Right atrium auricular region (tissue), 2 donors: Measurements from ENCODE around the gene DLST. TPM values are rescaled to one million over a fixed set of nuclear protein-coding genes. Genes with fewer than 3 reads are reported as not detected.

ENCODE experiments used
- DNase-seq: peaks from one replicate; pipeline ENCODE4 v3.0.0-alpha.2; 2019; ENCODE audit warnings: low spot score
- H3K27ac ChIP-seq, 2 donors: fragments of 200-600 bp; sonication (generic); 1 replicate in 1 of 2; 2 replicates in 1 of 2; pipeline ENCODE4 v1.5.1; 2016 to 2019
- H3K27me3 ChIP-seq, 2 donors: fragments of 200-600 bp; sonication (generic); one replicate each; pipeline versions ENCODE4 v1.5.1 to v1.6.0; 2017 to 2019
- H3K36me3 ChIP-seq: fragments of 200-600 bp; sonication (generic); one replicate; pipeline ENCODE4 v1.5.1; 2016
- H3K4me1 ChIP-seq, 2 donors: fragments of 200-600 bp; sonication (generic); one replicate each; pipeline versions ENCODE4 v1.5.1 to v1.6.0; 2017 to 2019
- H3K4me3 ChIP-seq, 2 donors: fragments of 200-600 bp; sonication (generic); 1 replicate in 1 of 2; 2 replicates in 1 of 2; pipeline ENCODE4 v1.5.1; 2017 to 2019; ENCODE audit warnings: mild to moderate bottlenecking in 1 of 2, moderate library complexity in 1 of 2
- H3K9me3 ChIP-seq, 2 donors: fragments of 200-600 bp; sonication (generic); one replicate each; pipeline ENCODE4 v1.5.1; 2019
- CTCF ChIP-seq, 2 donors: fragments of 200-600 bp; sonication (generic); IDR thresholded peaks; one replicate each; pipeline ENCODE4 v1.5.1; 2019; ENCODE audit warnings: antibody characterized with exemption in 2 of 2
- total RNA-seq, 2 donors: library from RNA; depleted of rRNA; stranded (reverse); fragments of >200 nt; gene quantifications; one replicate each; pipeline ENCODE4 v1.1.0, GENCODE V29; 2016

DLST gene
- total RNA-seq, 2 donors from 2014 or later = 71.1 to 105 TPM

DNA sequence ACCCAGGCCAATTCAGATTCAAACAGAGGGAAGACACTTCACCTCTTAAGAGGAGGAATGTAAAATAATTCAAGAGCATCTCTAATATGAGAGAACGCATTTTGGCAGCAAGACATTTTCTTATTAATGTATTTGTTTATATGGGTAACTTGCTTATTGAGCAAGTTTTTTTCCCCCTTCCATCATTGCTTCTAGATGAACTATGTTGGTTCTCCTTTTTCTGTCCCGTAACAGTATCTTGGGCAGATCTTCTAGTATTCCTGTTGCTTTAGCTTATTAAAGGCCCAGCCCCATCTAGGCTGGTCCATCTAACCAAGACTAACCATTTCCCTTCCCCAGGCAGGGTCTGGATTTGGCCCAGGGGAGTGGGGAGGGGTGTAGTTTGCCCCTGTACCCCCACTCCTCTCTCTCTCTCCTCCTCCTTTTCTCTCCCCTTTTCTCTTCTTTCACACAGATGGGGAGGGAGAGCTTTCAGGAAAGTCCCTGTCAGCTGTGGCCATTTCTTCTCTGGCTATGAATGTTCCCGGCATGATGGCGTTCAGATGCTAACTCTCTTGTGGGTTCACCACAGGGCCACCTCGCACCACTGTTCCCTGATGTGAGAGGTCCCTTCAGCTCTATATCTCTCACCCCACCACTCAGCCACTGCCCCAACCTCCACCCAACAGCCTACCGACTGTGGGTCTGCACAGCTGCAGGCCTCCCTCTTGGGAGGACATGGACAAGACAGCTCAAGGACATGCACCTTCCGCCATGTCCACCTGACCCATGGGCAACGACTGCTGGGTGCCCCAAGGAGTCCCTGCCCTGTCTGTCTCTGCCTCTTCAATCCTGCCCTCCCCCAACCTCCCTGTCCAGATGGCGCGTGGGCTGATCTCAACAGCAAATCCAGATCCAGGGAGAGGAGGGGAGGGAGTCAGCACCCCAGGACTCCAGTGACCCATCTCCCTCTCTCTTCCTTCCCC, 57.1 kb downstream of the DLST start:
- Histone ChIP-seq H3K4me3 (no peak overlapping the region), H3K36me3 (no peaks in the 10 kb centered on the region), H3K9me3 (no peaks in the 10 kb centered on the region), H3K4me1 (peaks cover 0 to 61% of the 10 kb centered on the region in 2 donors), H3K27me3 (no peaks in the 10 kb centered on the region), H3K27ac (peak overlapping the region; percentile 78)
- no peak for DNase-seq
- no peak for TF ChIP-seq CTCF (IDR thresholded peaks at IDR 0.05)

DNA sequence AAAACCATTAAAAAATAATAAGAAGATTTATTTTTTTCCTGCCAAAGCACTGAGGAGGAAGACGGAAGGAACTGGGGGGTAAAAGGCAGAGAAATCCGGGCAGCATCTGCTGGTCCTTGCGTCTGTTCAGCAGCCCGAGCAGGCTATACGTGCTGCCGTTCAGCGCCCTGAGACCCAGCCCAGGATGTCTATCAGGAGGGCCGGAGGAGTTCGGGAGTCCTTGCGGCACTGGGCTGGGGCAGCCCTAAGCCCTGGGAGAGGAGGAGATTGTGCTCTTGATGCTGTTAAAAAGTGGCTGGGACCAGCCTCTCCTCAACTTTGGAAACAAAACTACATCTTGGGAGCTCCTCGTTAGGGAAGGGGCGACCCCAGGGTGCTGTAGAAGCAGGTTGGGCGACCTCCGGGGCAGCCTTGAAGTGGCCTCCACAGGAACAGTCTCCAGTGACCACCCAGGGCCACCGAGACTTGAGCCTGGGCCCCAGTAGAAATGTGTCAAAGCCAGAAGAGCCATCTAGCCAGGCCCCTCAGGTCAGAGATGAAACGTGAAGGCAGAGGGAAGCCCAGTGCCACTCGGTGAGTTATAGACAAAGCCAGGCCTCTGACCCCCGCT, 59.3 kb downstream of the DLST start:
- Histone ChIP-seq H3K4me3 (no peak overlapping the region), H3K36me3 (no peaks in the 10 kb centered on the region), H3K27ac (peak overlapping the region; percentile 78), H3K27me3 (no peaks in the 10 kb centered on the region), H3K9me3 (no peaks in the 10 kb centered on the region), H3K4me1 (peaks cover 0 to 46% of the 10 kb centered on the region in 2 donors)
- DNase-seq = no peak
- no peak for TF ChIP-seq CTCF (IDR thresholded peaks at IDR 0.05)

DNA sequence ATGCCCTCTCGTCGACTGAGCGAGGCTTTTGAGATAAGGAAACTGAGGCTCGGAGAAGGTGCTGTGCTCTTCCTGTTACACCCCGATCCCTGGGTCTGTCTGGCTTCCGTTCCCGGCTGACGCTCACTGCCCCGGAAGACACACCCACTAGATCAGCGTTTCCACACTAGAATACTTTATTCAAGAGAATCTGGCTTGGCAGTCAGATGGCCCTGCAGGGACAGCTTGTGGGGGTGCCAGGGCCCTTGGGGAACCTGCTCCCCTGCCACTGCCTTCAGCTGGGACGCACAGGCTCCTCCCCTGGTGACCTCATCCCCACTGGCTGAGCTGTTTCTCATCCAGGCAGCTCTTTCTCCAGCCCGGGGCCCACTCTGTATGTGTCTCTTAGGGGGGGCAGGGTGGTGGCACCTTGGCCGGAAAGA, 60.0 kb downstream of the DLST start:
- Histone ChIP-seq H3K27me3 (no peaks in the 10 kb centered on the region), H3K9me3 (no peaks in the 10 kb centered on the region), H3K4me3 (no peak overlapping the region), H3K4me1 (peaks cover 0 to 53% of the 10 kb centered on the region in 2 donors), H3K27ac (peak overlapping the region; percentile 78), H3K36me3 (no peaks in the 10 kb centered on the region)
- no peak for TF ChIP-seq CTCF (IDR thresholded peaks at IDR 0.05)
- peak; percentile 75 for DNase-seq

DNA sequence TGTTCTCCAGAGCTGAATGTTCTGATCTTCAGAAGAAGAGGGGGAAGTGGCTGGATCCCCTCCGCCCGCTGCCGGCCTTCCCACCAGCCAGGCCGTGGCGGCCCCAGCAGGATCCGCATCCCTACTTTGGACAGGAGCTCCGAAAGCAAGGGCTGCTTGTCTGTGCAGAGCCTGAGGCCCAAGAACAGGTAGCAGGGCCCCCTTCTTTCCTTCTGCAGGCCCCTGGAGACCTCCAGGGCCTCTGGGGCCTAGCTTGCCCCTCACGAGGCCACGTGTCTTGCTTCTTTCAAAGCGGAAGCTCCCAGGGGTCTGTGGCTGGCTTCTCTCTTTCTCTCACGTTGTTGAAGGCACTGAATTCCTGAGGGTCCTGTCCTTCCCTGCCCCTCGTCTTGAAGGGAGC, 60.5 kb downstream of the DLST start:
- Histone ChIP-seq H3K27me3 (no peaks in the 10 kb centered on the region), H3K4me1 (peaks cover 0 to 57% of the 10 kb centered on the region in 2 donors), H3K9me3 (no peaks in the 10 kb centered on the region), H3K4me3 (no peak overlapping the region), H3K27ac (peak overlapping the region; percentile 78), H3K36me3 (no peaks in the 10 kb centered on the region)
- no peak for DNase-seq
- TF ChIP-seq CTCF (IDR thresholded peaks at IDR 0.05) = no peak

DNA sequence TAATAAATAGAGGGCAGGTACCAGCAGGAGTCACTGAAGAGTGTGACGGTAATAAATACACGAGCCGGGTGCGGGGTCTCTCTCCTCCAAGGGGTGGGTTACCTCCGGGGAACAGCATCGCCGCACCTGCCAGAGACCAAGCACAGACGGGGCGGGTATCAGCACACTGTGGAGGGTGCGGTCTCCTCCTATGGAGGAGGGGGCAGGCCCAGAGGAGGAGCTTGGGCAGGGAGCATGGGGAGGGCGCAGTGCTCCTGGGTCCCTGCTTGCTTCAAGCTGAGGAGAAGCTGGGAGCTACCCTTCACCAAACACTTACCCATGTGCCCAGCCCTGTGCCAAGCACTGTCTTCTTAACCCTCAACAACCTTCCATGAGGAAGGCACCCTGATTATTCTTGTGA, 60.9 kb downstream of the DLST start:
- Histone ChIP-seq H3K4me1 (peaks cover 0 to 57% of the 10 kb centered on the region in 2 donors), H3K27me3 (no peaks in the 10 kb centered on the region), H3K27ac (peak overlapping the region; percentile 78), H3K4me3 (no peak overlapping the region), H3K36me3 (no peaks in the 10 kb centered on the region), H3K9me3 (no peaks in the 10 kb centered on the region)
- no peak for TF ChIP-seq CTCF (IDR thresholded peaks at IDR 0.05)
- DNase-seq = no peak
